Liver (tissue), 9 donors: ENCODE measurements around the gene AGBL5. TPM values are rescaled to one million over a fixed set of nuclear protein-coding genes. Genes with fewer than 3 reads are reported as not detected.
"Not testable (repeated sequence)": the region's sequence is repeated elsewhere in the genome, so short reads cannot be mapped to it uniquely, and the experiment has no call there.

Experiments
- DNase-seq: peaks from one replicate; pipeline ENCODE4 v3.0.0-alpha.2; 2017; ENCODE audit warnings: low spot score
- H3K27ac ChIP-seq, 2 donors: one replicate each; pipeline ENCODE4 v1.7.0; 2013; ENCODE audit warnings: inconsistent platforms in 2 of 2, low read length in 2 of 2, control low read depth in 1 of 2, low read depth in 1 of 2, mild to moderate bottlenecking in 1 of 2
- H3K27me3 ChIP-seq, 4 donors: one replicate each; pipeline versions ENCODE4 v1.6.1 to v1.7.0; 2013; ENCODE audit warnings: low read length in 3 of 4, inconsistent platforms in 1 of 4, mild to moderate bottlenecking in 1 of 4, moderate library complexity in 1 of 4; ENCODE audit not compliant: control insufficient read depth in 4 of 4, insufficient read depth in 4 of 4
- H3K36me3 ChIP-seq, 4 donors: one replicate each; pipeline versions ENCODE4 v1.6.1 to v1.7.0; 2013; ENCODE audit warnings: low read length in 3 of 4, mild to moderate bottlenecking in 3 of 4, low read depth in 1 of 4, moderate library complexity in 1 of 4; ENCODE audit not compliant: control insufficient read depth in 4 of 4, insufficient read depth in 3 of 4
- H3K4me1 ChIP-seq, 4 donors: one replicate each; pipeline versions ENCODE4 v1.6.1 to v1.7.0; 2013; ENCODE audit warnings: low read length in 3 of 4, mild to moderate bottlenecking in 3 of 4, moderate library complexity in 1 of 4; ENCODE audit not compliant: control insufficient read depth in 4 of 4, insufficient read depth in 4 of 4
- H3K4me3 ChIP-seq, 3 donors: one replicate each; pipeline versions ENCODE4 v1.6.1 to v1.7.0; 2013; ENCODE audit warnings: low read length in 3 of 3, control low read depth in 1 of 3, low read depth in 1 of 3, mild to moderate bottlenecking in 1 of 3
- H3K9ac ChIP-seq, 2 donors: one replicate each; pipeline ENCODE4 v1.7.0; 2013; ENCODE audit warnings: low read length in 2 of 2, mild to moderate bottlenecking in 2 of 2, moderate library complexity in 2 of 2, control low read depth in 1 of 2, low read depth in 1 of 2
- H3K9me3 ChIP-seq, 4 donors: one replicate each; pipeline versions ENCODE4 v1.6.1 to v1.7.0; 2013; ENCODE audit warnings: low read length in 3 of 4; ENCODE audit not compliant: control insufficient read depth in 4 of 4
- ATF3 ChIP-seq: IDR thresholded peaks from 2 replicates; pipeline ENCODE4 v1.6.1; 2016; ENCODE audit warnings: antibody characterized with exemption
- FOXA1 ChIP-seq: IDR thresholded peaks from 2 replicates; pipeline ENCODE4 v1.6.1; 2016; ENCODE audit warnings: antibody characterized with exemption
- FOXA2 ChIP-seq: IDR thresholded peaks from 2 replicates; pipeline ENCODE4 v1.6.1; 2016; ENCODE audit warnings: antibody characterized with exemption
- HNF4A ChIP-seq, 2 donors: conservative IDR thresholded peaks; 2 replicates each; pipeline ENCODE4 v1.6.1; 2016; ENCODE audit warnings: antibody characterized with exemption in 2 of 2, mild to moderate bottlenecking in 2 of 2
- HNF4G ChIP-seq: IDR thresholded peaks from 2 replicates; pipeline ENCODE4 v1.6.1; 2016; ENCODE audit warnings: antibody characterized with exemption
- JUND ChIP-seq, 2 donors: IDR thresholded peaks; 2 replicates each; pipeline ENCODE4 v1.6.1; 2016; ENCODE audit warnings: antibody characterized with exemption in 2 of 2
- MAX ChIP-seq: IDR thresholded peaks from 2 replicates; pipeline ENCODE4 v1.6.1; 2016; ENCODE audit warnings: antibody characterized with exemption
- NR2F2 ChIP-seq: IDR thresholded peaks from 2 replicates; pipeline ENCODE4 v1.6.1; 2016; ENCODE audit warnings: antibody characterized with exemption
- RAD21 ChIP-seq, 2 donors: IDR thresholded peaks; 2 replicates each; pipeline ENCODE4 v1.6.1; 2016; ENCODE audit warnings: antibody characterized with exemption in 2 of 2, mild to moderate bottlenecking in 2 of 2
- REST ChIP-seq: IDR thresholded peaks from 2 replicates; pipeline ENCODE4 v1.6.1; 2016; ENCODE audit warnings: antibody characterized with exemption, mild to moderate bottlenecking
- RXRA ChIP-seq, 2 donors: IDR thresholded peaks; 2 replicates each; pipeline ENCODE4 v1.6.1; 2017 to 2018; ENCODE audit warnings: antibody characterized with exemption in 2 of 2, mild to moderate bottlenecking in 1 of 2
- SP1 ChIP-seq: IDR thresholded peaks from 2 replicates; pipeline ENCODE4 v1.6.1; 2018; ENCODE audit warnings: antibody characterized with exemption, mild to moderate bottlenecking
- TAF1 ChIP-seq: conservative IDR thresholded peaks from 2 replicates; pipeline ENCODE4 v1.6.1; 2016; ENCODE audit warnings: antibody characterized with exemption, mild to moderate bottlenecking
- YY1 ChIP-seq: IDR thresholded peaks from 2 replicates; pipeline ENCODE4 v1.6.1; 2016; ENCODE audit warnings: antibody characterized with exemption, mild to moderate bottlenecking
- WGBS: extraction: QIAGEN DNeasy Blood & Tissue Kit; methylation state at CpG from one replicate; pipeline ENCODE4 v1.1.7; 2013; 5-methylcytosine and 5-hydroxymethylcytosine counted together
- polyA plus RNA-seq, 2 donors: library from polyadenylated mRNA; stranded (reverse) in 1 of 2; unstranded in 1 of 2; fragments of 200-250 nt in 1 of 2; fragments of >200 nt in 1 of 2; fragmentation: Nextera tagmentation in 1 of 2; extraction: Ambion mirVana in 1 of 2; gene quantifications; one replicate each; pipeline versions ENCODE4 v1.2.1 to v1.2.3, GENCODE V29; 2013 to 2015
- total RNA-seq, 2 donors: library from RNA; depleted of rRNA; stranded (reverse); fragments of >200 nt; gene quantifications; one replicate each; pipeline ENCODE4 v1.2.3, GENCODE V29; 2014
- TF ChIP-seq, protein P1 (sequence below): fragments of 150-350 bp; IDR thresholded peaks from 2 replicates; pipeline ENCODE4 v1.5.1; 2017; ENCODE audit warnings: improper control_type of control experiment, low read depth, low read length; ENCODE audit not compliant: missing input control
- donor health status: healthy.
- donor health status: healthy.
- donor health status: healthy.
- donor health status: healthy.
- donor health status: healthy.

The AGBL5 gene
- total and polyA plus RNA-seq, 4 donors = 3.2 to 9.0 (median 4.8) TPM

GRCh38 chr2:27073782-27074181, 22.3 kb downstream of the AGBL5 start:
- 69% methylated on average over 2 of the region's 2 CpGs for WGBS
- H3K4me3 ChIP-seq = no peak overlapping the region

GRCh38 chr2:27074738-27075565, 23.5 kb downstream of the AGBL5 start:
- Histone ChIP-seq H3K27ac (peak overlapping the region; percentile 14 to 38), H3K36me3 (no peaks in the 10 kb centered on the region), H3K9me3 (no peaks in the 10 kb centered on the region), H3K27me3 (no peaks in the 10 kb centered on the region), H3K4me1 (peaks cover 9 to 29% (median 16%) of the 10 kb centered on the region in 4 donors), H3K4me3 (no peak overlapping the region), H3K9ac (no peak overlapping the region)
- TF ChIP-seq, protein P1, sequence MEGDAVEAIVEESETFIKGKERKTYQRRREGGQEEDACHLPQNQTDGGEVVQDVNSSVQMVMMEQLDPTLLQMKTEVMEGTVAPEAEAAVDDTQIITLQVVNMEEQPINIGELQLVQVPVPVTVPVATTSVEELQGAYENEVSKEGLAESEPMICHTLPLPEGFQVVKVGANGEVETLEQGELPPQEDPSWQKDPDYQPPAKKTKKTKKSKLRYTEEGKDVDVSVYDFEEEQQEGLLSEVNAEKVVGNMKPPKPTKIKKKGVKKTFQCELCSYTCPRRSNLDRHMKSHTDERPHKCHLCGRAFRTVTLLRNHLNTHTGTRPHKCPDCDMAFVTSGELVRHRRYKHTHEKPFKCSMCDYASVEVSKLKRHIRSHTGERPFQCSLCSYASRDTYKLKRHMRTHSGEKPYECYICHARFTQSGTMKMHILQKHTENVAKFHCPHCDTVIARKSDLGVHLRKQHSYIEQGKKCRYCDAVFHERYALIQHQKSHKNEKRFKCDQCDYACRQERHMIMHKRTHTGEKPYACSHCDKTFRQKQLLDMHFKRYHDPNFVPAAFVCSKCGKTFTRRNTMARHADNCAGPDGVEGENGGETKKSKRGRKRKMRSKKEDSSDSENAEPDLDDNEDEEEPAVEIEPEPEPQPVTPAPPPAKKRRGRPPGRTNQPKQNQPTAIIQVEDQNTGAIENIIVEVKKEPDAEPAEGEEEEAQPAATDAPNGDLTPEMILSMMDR = no peak
- no peak for TF ChIP-seq SP1
- no peak for TF ChIP-seq ATF3
- no peak for TF ChIP-seq YY1
- TF ChIP-seq HNF4A (conservative IDR thresholded peaks at IDR 0.05) = no peak
- TF ChIP-seq FOXA1 = no peak
- no peak for TF ChIP-seq HNF4G
- no peak for TF ChIP-seq RAD21 (IDR thresholded peaks at IDR 0.05)
- TF ChIP-seq RXRA (IDR thresholded peaks at IDR 0.05) = no peak
- TF ChIP-seq JUND (IDR thresholded peaks at IDR 0.05) = no peak
- TF ChIP-seq MAX = no peak
- no peak for TF ChIP-seq REST
- TF ChIP-seq FOXA2 = no peak
- DNase-seq = no peak
- 59% methylated on average over 4 of the region's 4 CpGs for WGBS

More at GRCh38 chr2:27073782-27074181, 22.3 kb downstream of the AGBL5 start:
- peaks cover 9 to 35% (median 19%) of the 10 kb centered on the region in 4 donors for H3K4me1 ChIP-seq
- TF ChIP-seq SP1 (no peak), NR2F2 (peak; percentile 61), HNF4A (conservative IDR thresholded peaks at IDR 0.05) (no peak), FOXA1 (no peak), TAF1 (no peak)
- TF ChIP-seq, protein P1 = no peak
- no peak for DNase-seq
- peaks cover 0 to 4% (median 3%) of the 10 kb centered on the region in 4 donors for H3K36me3 ChIP-seq
- no peaks in the 10 kb centered on the region for H3K9me3 ChIP-seq
- peak overlapping the region; percentile 12 to 52 for H3K27ac ChIP-seq
- no peak overlapping the region for H3K9ac ChIP-seq
- no peaks in the 10 kb centered on the region for H3K27me3 ChIP-seq

GRCh38 chr2:27075566-27075871, 24.1 kb downstream of the AGBL5 start:
- not testable (repeated sequence) for H3K27me3 ChIP-seq, H3K4me3 ChIP-seq, DNase-seq, H3K36me3 ChIP-seq, H3K9me3 ChIP-seq, H3K9ac ChIP-seq
- 78% methylated on average over 6 of the region's 6 CpGs for WGBS
- peaks cover 4 to 27% (median 11%) of the 10 kb centered on the region in 4 donors for H3K4me1 ChIP-seq
- H3K27ac ChIP-seq = peak overlapping the region in 1 of 2 donors; percentile 14
